Measurements from ENCODE around the gene MCM8.
"Not testable (repeated sequence)": the region's sequence is repeated elsewhere in the genome, so short reads cannot be mapped to it uniquely, and the experiment has no call there.

MCM8 gene

GRCh38 chr20:6007529-6008103, 57.2 kb downstream of the MCM8 start:
- DNase-seq = no peak

- no peak for DNase-seq
These were observed 57.8 kb downstream of the MCM8 start for GRCh38 chr20:6008254-6008653.

GRCh38 chr20:6012179-6012578, 61.7 kb downstream of the MCM8 start:
- no peak for DNase-seq

DNA sequence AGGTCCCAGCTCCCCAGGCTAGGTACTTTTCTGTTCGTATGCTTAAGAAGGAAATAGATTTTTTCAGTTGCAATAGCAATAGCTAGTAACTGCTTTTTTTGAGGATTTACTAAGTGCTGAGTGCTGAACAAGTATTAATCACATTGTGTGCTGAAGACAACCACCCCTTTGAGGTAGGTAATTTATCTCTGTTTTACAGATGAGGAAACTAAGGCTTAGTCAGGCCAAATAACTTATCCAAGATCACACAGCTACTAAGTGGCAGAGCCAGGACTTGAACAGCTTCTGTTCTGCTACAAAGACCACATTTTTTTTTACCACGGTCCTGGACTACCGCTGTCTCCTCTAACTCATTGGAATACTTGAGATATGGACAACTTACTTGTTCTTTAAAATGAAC, 63.6 kb downstream of the MCM8 start:
- no peak for DNase-seq

- no peak for DNase-seq
These were observed 64.5 kb downstream of the MCM8 start for GRCh38 chr20:6014957-6015356.

- DNase-seq = no peak
These were observed 67.0 kb downstream of the MCM8 start for GRCh38 chr20:6017467-6017866.

DNA sequence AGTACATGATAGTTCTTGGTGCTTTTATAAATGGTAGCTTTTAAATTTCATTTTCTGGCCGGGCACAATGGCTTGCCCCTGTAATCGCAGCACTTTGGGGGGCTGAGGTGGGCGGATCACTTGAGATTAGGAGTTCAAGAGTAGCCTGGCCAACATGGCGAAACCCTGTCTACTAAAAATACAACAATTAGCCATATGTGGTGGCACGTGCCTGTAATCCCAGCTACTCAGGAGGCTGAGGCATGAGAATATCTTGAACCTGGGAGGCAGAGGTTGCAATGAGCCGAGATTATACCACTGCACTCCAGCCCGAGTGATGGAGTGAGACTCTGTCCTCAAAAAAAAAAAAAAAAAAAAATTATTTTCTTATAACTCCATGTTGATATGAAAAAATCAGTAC, 67.4 kb downstream of the MCM8 start:
- no peak for DNase-seq

DNA sequence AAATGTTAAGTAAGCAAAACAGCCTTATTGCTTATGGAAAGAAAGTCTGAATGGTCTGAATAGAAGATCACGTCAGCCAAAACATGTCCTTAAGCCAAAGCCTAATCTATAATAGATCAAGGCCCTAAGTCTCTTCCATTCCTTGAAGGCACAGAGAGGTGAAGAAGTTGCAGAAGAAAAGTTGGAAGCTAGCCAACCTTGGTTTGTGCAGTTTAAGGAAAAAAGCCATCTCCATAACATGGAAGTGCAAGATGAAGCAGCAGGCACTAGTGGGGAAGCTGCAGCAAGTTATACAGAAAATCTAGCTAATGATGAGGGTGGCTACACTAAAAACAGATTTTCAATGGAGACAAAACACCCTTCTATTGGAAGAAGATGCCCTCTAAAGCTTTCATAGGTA, 74.3 kb downstream of the MCM8 start:
- DNase-seq = no peak

GRCh38 chr20:6026051-6026450, 75.6 kb downstream of the MCM8 start:
- no peak for DNase-seq

DNA sequence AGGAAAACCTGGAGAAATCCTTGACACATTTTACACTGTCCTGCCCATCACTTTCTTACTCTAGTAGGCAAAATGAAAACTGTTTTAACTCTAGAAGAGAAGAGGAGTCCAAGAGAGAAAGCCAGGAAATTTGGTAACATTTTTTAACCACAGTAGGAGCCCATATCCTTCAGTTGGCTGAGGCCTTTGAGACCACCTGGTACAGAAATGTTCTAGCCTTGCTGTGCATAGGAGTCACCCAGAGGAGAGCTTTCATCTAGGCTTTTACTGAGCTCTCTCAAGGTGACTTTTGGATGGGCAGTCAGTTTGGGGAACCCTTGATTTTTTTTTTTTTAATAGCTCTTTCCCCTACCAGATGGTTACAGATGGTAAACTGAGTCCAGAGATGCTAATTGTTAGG, 78.4 kb downstream of the MCM8 start:
- no peak for DNase-seq

- no peak for DNase-seq
These were observed 79.1 kb downstream of the MCM8 start for GRCh38 chr20:6029538-6029937.

DNA sequence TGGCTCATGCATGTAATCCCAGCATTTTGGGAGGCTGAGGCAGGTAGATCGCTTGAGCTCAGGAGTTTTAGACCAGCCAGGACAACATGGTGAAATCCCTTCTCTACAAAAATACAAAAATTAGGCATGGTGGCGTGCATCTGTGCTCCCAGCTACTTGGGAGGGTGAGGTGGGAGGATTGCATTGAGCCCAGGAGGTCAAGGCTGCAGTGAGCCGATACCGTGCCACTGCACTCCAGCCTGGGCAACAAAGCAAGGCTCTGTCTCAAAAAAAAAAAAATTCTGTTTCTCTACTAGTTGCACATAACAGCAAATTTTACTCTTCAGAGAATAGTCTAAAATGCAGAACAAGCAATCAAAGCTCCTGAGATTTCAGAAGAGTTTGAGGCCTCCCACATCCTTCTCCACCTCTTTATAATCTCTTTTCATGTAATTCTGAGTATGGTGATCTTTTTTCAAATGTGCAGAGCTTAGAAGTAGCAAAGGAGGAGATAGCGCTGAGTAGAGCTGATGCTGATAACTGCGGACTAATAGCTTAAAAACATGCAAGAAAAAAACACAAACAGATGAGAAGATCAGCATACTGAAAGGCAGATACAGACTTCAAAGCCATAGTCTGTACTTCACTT, 80.1 kb downstream of the MCM8 start:
- no peak for DNase-seq

DNA sequence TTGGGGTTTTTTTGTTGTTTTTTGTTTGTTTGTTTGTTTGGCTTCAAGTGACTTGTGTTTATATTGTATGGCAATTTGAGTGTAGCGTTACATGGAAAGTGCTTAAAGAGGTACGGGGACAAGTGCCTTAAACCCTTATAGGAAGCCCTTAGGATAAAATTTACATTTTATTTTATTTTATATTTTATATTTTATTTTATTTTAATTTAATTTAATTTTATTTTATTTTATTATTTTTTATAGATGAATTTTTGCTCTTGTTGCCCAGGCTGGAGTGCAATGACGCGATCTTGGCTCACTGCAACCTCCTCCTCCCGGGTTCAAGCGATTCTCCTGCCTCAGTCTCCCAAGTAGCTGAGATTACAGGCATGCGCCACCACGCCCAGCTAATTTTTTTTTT, 82.5 kb downstream of the MCM8 start:
- DNase-seq = not testable (repeated sequence)

- DNase-seq = no peak
These were observed 83.9 kb downstream of the MCM8 start for GRCh38 chr20:6034134-6034969.

- DNase-seq = no peak
These were observed 85.8 kb downstream of the MCM8 start for GRCh38 chr20:6036213-6036612.

DNA sequence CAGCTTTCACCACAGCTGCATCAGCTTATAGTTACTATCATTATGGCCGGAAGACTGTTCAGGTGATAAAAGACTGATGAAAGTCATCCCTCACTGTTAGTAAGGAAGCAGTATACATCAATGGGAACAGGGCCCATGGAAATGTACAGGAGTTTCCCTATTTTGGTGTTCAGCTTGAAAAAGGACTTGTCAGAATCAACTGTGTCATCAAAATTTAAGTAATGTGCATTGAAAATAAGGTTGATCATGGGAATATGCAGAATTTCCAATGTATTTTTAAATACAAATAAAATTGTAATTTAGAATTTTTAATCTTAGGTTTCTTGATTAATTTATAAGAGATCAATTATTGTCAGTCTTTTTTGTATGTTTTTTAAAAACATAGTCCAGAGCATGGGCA, 86.6 kb downstream of the MCM8 start:
- no peak for DNase-seq

GRCh38 chr20:6038256-6038655, 87.8 kb downstream of the MCM8 start:
- DNase-seq = no peak

GRCh38 chr20:6039766-6040165, 89.3 kb downstream of the MCM8 start:
- no peak for DNase-seq

GRCh38 chr20:6040540-6040939, 90.1 kb downstream of the MCM8 start:
- DNase-seq = no peak

DNA sequence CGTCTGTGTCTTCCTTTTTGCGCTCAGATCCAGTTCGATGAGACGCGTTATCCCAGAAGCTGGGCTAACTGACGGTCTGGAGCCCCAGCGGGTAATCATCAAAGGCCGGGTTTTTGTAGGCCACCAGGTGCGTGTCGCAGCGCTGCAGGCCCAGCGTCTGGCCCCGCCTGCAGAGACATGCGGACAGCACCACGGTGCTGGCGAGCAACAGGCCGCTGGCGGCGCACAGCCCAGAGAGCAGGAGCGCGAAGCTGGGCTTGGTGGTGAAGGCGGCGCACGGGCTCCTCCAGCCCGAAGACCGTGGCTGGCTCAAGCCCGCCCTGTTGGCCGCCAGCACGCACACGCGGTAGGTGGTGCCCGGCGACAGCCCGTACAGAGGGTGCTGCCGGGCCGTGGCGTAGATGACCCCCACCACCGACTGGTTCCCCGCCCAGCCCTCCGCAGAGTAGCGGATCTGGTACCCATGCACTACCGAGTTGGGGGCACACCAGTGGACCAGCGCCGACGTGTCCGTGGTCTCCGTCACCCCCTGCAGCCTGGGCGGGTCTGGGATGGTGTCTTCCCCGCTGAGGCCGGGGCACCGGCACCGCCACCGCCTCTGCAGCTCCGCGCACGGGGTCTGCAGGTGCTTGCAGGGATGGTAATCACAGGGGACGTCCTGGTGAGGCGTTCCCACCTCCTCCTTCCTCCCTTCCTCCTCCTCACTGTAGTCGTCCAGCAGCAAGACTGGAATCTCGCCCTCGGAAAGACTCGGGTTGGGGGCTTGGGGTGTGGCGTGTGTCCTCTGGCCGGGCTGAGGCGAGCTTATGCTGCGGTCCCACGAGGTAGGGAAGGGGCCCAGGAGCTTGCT, 90.7 kb downstream of the MCM8 start:
- DNase-seq = no peak

GRCh38 chr20:6041808-6042265, 91.4 kb downstream of the MCM8 start:
- no peak for DNase-seq

GRCh38 chr20:6044115-6044514, 93.7 kb downstream of the MCM8 start:
- DNase-seq = no peak

DNA sequence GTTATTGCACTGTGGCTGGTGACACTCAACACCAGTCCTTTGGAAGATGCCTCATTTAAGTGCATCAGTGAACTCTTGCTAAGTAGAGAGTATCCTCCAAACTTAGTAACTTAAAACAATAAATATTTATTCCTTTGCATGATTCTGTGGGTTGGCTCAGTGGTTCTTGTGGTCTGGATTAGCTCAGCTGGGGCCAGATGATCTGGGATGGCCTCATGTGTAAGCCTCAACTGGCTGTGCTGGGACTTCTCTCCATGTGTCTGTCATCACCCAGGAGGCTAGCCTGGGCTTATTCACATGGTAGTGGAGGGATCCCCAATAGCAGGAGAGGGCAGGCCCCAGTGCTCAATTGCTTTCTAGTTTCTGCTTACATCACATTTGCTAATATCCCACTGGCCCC, 95.1 kb downstream of the MCM8 start:
- no peak for DNase-seq

Data from NCI-H2107 (cell line).